Left lung (tissue), 10 donors: ENCODE data around the gene NANOS3. TPM values are rescaled to one million over a fixed set of nuclear protein-coding genes. Genes with fewer than 3 reads are reported as not detected.

ENCODE experiments used
- ATAC-seq: fragments of 200-7000 bp; cut with Tn5 transposase; one replicate; pipeline ENCODE4 v1.9.1; 2020; ENCODE audit warnings: moderate library complexity
- DNase-seq, 4 donors: peaks; one replicate each; pipeline ENCODE4 v3.0.0-alpha.2; 2013 to 2020
- H3K27ac ChIP-seq, 2 donors: fragments of 200-600 bp; sonication (generic) in 1 of 2; one replicate each; pipeline versions ENCODE4 v1.5.0 to v1.8.0; 2020 to 2021
- H3K27me3 ChIP-seq, 2 donors: fragments of 200-600 bp; sonication (generic) in 1 of 2; one replicate each; pipeline versions ENCODE4 v1.5.0 to v1.8.0; 2020 to 2021
- H3K36me3 ChIP-seq, 2 donors: fragments of 200-600 bp; sonication (generic) in 1 of 2; one replicate each; pipeline versions ENCODE4 v1.5.0 to v1.8.0; 2020 to 2021
- H3K4me1 ChIP-seq, 2 donors: fragments of 200-600 bp; one replicate each; pipeline ENCODE4 v1.8.0; 2021
- H3K4me3 ChIP-seq, 2 donors: fragments of 200-600 bp; sonication (generic) in 1 of 2; one replicate each; pipeline versions ENCODE4 v1.5.0 to v1.8.0; 2020 to 2021; ENCODE audit warnings: mild to moderate bottlenecking in 1 of 2
- H3K9me3 ChIP-seq, 2 donors: fragments of 200-600 bp; sonication (generic) in 1 of 2; one replicate each; pipeline versions ENCODE4 v1.5.0 to v1.8.0; 2020 to 2021
- CTCF ChIP-seq, 2 donors: fragments of 200-600 bp; sonication (generic) in 1 of 2; IDR thresholded peaks; one replicate each; pipeline versions ENCODE4 v1.5.0 to v1.8.0; 2021; ENCODE audit warnings: antibody characterized with exemption in 2 of 2
- intact Hi-C, 2 donors: fragments of 100-400 bp; cut with DNase I; formaldehyde crosslinking; loops; one replicate each; pipeline versions ENCODE4 v1.11.2 to v1.14.2; 2022
- microRNA-seq, 2 donors: library from miRNA; unstranded; fragments of <30 nt; microRNA quantifications; one replicate each; pipeline ENCODE4, GENCODE V29; 2019
- polyA plus RNA-seq, 6 donors: library from polyadenylated mRNA; unstranded; fragments of 120-200 nt; gene quantifications; one replicate each; pipeline ENCODE4 v1.2.1, GENCODE V29; 2013; ENCODE audit not compliant: insufficient read length in 6 of 6
- total RNA-seq, 2 donors: library from RNA; stranded (reverse); fragmentation: NEBNext Ultra II Directional; extraction: Animal tissue kit (Norgen Biotek cat#: 25700); gene quantifications; one replicate each; pipeline ENCODE4 v1.2.1, GENCODE V29; 2021
- donor health status: DM: no; HTN: yes; CAD: no.
- donor health status: DM: no; HTN: no; CAD: no.

NANOS3 gene
- total and polyA plus RNA-seq, 8 donors = 0.89 to 3.1 (median 1.8) TPM

GRCh38 chr19:13929340-13929739, 52.4 kb downstream of the NANOS3 start:
- no peak for TF ChIP-seq CTCF (IDR thresholded peaks at IDR 0.05)
- H3K4me3 ChIP-seq = no peak overlapping the region
- no peak for ATAC-seq
- H3K9me3 ChIP-seq = no peaks in the 10 kb centered on the region
- H3K4me1 ChIP-seq = peaks cover 0 to 12% of the 10 kb centered on the region in 2 donors
- H3K27me3 ChIP-seq = peaks cover 0 to 4% of the 10 kb centered on the region in 2 donors
- no peak overlapping the region for H3K27ac ChIP-seq
- peaks cover 0 to 60% of the 10 kb centered on the region in 2 donors for H3K36me3 ChIP-seq
- intact Hi-C loops = no loop called here
- no peak for DNase-seq

- no peak for DNase-seq
- Histone ChIP-seq H3K4me1 (peaks cover 0 to 12% of the 10 kb centered on the region in 2 donors), H3K9me3 (no peaks in the 10 kb centered on the region), H3K27me3 (peaks cover 0 to 6% of the 10 kb centered on the region in 2 donors), H3K27ac (no peak overlapping the region), H3K36me3 (peaks cover 0 to 54% of the 10 kb centered on the region in 2 donors), H3K4me3 (no peak overlapping the region)
- TF ChIP-seq CTCF (IDR thresholded peaks at IDR 0.05) = no peak
- no peak for ATAC-seq
- intact Hi-C loops = no loop called here
Observed at GRCh38 chr19:13929956-13930355, 53.0 kb downstream of the NANOS3 start.

Small RNA genes within 50 kb of the gene (microRNA-seq; reads per million reads assigned to microRNA genes)
- gene MIR181C (265 to 366 reads per million in 2 donors), gene MIR181D (183 to 201 reads per million in 2 donors)

Other genes starting within 250 kb of the NANOS3 start
- gene MRI1, start 112.6 kb upstream of the NANOS3 start, total RNA-seq = 10 to 100 TPM; 29.0 TPM
- gene MRI1, start 112.6 kb upstream of the NANOS3 start, polyA plus RNA-seq = 10 to 100 TPM; 46.2 to 76.7 (median 49.2) TPM
- 10 to 100 TPM; 64.8 to 77.0 TPM for gene C19orf53, start 102.7 kb upstream of the NANOS3 start, total RNA-seq
- gene C19orf53, start 102.7 kb upstream of the NANOS3 start, polyA plus RNA-seq = 100 to 1,000 TPM in 3 of 6 donors, 10 to 100 TPM in 3; 78.2 to 116 (median 103) TPM
- gene ZSWIM4, start 81.7 kb upstream of the NANOS3 start, total RNA-seq = 10 to 100 TPM in 1 of 2 donors, 1 to 10 TPM in 1; 6.6 to 14.3 TPM
- gene ZSWIM4, start 81.7 kb upstream of the NANOS3 start, polyA plus RNA-seq = 1 to 10 TPM; 5.5 to 8.6 (median 7.7) TPM
- gene BRME1, start 29.0 kb downstream of the NANOS3 start, total RNA-seq = 1 to 10 TPM; 3.7 to 4.2 TPM
- gene BRME1, start 29.0 kb downstream of the NANOS3 start, polyA plus RNA-seq = 1 to 10 TPM; 6.4 to 7.8 (median 7.3) TPM
- gene CC2D1A, start 29.1 kb downstream of the NANOS3 start, total RNA-seq = 10 to 100 TPM; 30.8 to 33.7 TPM
- gene CC2D1A, start 29.1 kb downstream of the NANOS3 start, polyA plus RNA-seq = 10 to 100 TPM; 25.0 to 34.3 (median 29.4) TPM
- 10 to 100 TPM in 1 of 2 donors, 1 to 10 TPM in 1; 1.3 to 17.9 TPM for gene PODNL1, start 61.3 kb downstream of the NANOS3 start, total RNA-seq
- 1 to 10 TPM; 1.4 to 2.7 (median 1.7) TPM for gene PODNL1, start 61.3 kb downstream of the NANOS3 start, polyA plus RNA-seq
- gene DCAF15, start 75.4 kb downstream of the NANOS3 start, total RNA-seq = 10 to 100 TPM; 20.2 to 32.5 TPM
- 10 to 100 TPM; 24.5 to 33.7 (median 29.3) TPM for gene DCAF15, start 75.4 kb downstream of the NANOS3 start, polyA plus RNA-seq
- gene RFX1, start 129.2 kb downstream of the NANOS3 start, total RNA-seq = 10 to 100 TPM; 16.3 to 17.4 TPM
- gene RFX1, start 129.2 kb downstream of the NANOS3 start, polyA plus RNA-seq = 10 to 100 TPM in 4 of 6 donors, 1 to 10 TPM in 2; 9.1 to 13.9 (median 12.1) TPM
- gene RLN3, start 151.0 kb downstream of the NANOS3 start, total RNA-seq = not detected
- not detected for gene RLN3, start 151.0 kb downstream of the NANOS3 start, polyA plus RNA-seq
- 10 to 100 TPM; 14.0 to 17.4 TPM for gene IL27RA, start 154.6 kb downstream of the NANOS3 start, total RNA-seq
- 10 to 100 TPM in 1 of 6 donors, 1 to 10 TPM in 5; 6.7 to 11.1 (median 8.0) TPM for gene IL27RA, start 154.6 kb downstream of the NANOS3 start, polyA plus RNA-seq
- gene PALM3, start 184.9 kb downstream of the NANOS3 start, total RNA-seq = 1 to 10 TPM; 6.0 to 8.7 TPM
- gene PALM3, start 184.9 kb downstream of the NANOS3 start, polyA plus RNA-seq = 10 to 100 TPM; 12.7 to 26.6 (median 19.0) TPM
- 10 to 100 TPM in 1 of 2 donors, 1 to 10 TPM in 1; 6.3 to 10.8 TPM for gene MISP3, start 195.7 kb downstream of the NANOS3 start, total RNA-seq
- 1 to 10 TPM; 1.9 to 3.2 (median 2.4) TPM for gene MISP3, start 195.7 kb downstream of the NANOS3 start, polyA plus RNA-seq
- gene C19orf67, start 208.6 kb downstream of the NANOS3 start, total RNA-seq = not detected
- gene C19orf67, start 208.6 kb downstream of the NANOS3 start, polyA plus RNA-seq = under 1 TPM in 3 of 6 donors, not detected in 3; 0.16 to 0.21 (median 0.19) TPM
- 10 to 100 TPM; 40.4 to 56.9 TPM for gene SAMD1, start 213.6 kb downstream of the NANOS3 start, total RNA-seq
- gene SAMD1, start 213.6 kb downstream of the NANOS3 start, polyA plus RNA-seq = 10 to 100 TPM; 37.8 to 55.4 (median 49.0) TPM
- gene PRKACA, start 240.6 kb downstream of the NANOS3 start, total RNA-seq = 100 to 1,000 TPM in 1 of 2 donors, 10 to 100 TPM in 1; 81.5 to 118 TPM
- gene PRKACA, start 240.6 kb downstream of the NANOS3 start, polyA plus RNA-seq = 100 to 1,000 TPM in 2 of 6 donors, 10 to 100 TPM in 4; 83.3 to 115 (median 93.7) TPM